ENCODE data around the gene TAS1R1. TPM values are rescaled to one million over a fixed set of nuclear protein-coding genes. Genes with fewer than 3 reads are reported as not detected.
A peak's percentile ranks its signal among the peaks of the same experiment; 100 is the strongest.

The TAS1R1 gene
- total and polyA plus RNA-seq, 9 of the 15 experiments (the other 6 are each of a cell fraction or from before 2014, with no cell fraction given) = 0.06 TPM; not detected in 8

- TF ChIP-seq SMAD1 (IDR thresholded peaks at IDR 0.05; ENCODE audit: low read depth, low read length, partially characterized antibody) (peak; percentile 54), KLF6 (CRISPR knock-in tag; IDR thresholded peaks at IDR 0.05; ENCODE audit: borderline replicate concordance) (no peak), RB1 (IDR thresholded peaks at IDR 0.05; ENCODE audit: low read depth) (peak; percentile 89), ERF (CRISPR knock-in tag; IDR thresholded peaks at IDR 0.05) (peak; percentile 34; the same call in 1 of the 2 replicates), HNRNPLL (IDR thresholded peaks at IDR 0.05; ENCODE audit: low read depth, low read length, poor library complexity, severe bottlenecking) (peak; percentile 59), RBFOX2 (IDR thresholded peaks at IDR 0.05; ENCODE audit: low read depth, low read length) (peak; percentile 93), ZNF232 (CRISPR knock-in tag; IDR thresholded peaks at IDR 0.05) (no peak), CREB1 (IDR thresholded peaks at IDR 0.05) (peak; percentile 52), CREB1 (CRISPR knock-in tag; IDR thresholded peaks at IDR 0.05) (peak; percentile 66; the same call in 1 of the 2 replicates), JUND (IDR thresholded peaks at IDR 0.05; ENCODE audit: borderline replicate concordance, low read depth, low read length) (peak; percentile 96), JUND (tag; IDR thresholded peaks at IDR 0.05; ENCODE audit: borderline replicate concordance, low read depth, low read length) (peak; percentile 84; the same call in 1 of the 3 replicates), MTA3 (IDR thresholded peaks at IDR 0.05; ENCODE audit: borderline replicate concordance) (peak; percentile 78; the same call in 1 of the 2 replicates), MEIS2 (IDR thresholded peaks at IDR 0.05; ENCODE audit: partially characterized antibody) (peak; percentile 52), DMBX1 (CRISPR knock-in tag; IDR thresholded peaks at IDR 0.05; ENCODE audit: borderline replicate concordance) (no peak; the same call in 1 of the 2 replicates), NCOA6 (IDR thresholded peaks at IDR 0.05) (no peak), SMAD4 (CRISPR knock-in tag; conservative IDR thresholded peaks at IDR 0.05) (peak; percentile 94), FIP1L1 (IDR thresholded peaks at IDR 0.05; ENCODE audit: low read depth, low read length, poor library complexity, severe bottlenecking) (peak; percentile 82), HDAC1 (IDR thresholded peaks at IDR 0.05) (peak in 1 of 2 experiments; percentile 8; a peak in 1 of 4 replicates), ZNF707 (CRISPR knock-in tag; conservative IDR thresholded peaks at IDR 0.05) (no peak), ESRRA (IDR thresholded peaks at IDR 0.05; ENCODE audit: borderline replicate concordance, low read depth) (no peak; the same call in 1 of the 2 replicates), ZFX (CRISPR knock-in tag; IDR thresholded peaks at IDR 0.05) (peak; percentile 71), ZNF584 (CRISPR knock-in tag; IDR thresholded peaks at IDR 0.05; ENCODE audit: low read depth) (0 out of 2 replicates have a peak, but pooled peaks have one; percentile 9), EGR1 (conservative IDR thresholded peaks at IDR 0.05) (peak; percentile 62), PREB (CRISPR knock-in tag; IDR thresholded peaks at IDR 0.05) (peak; percentile 14; the same call in 1 of the 2 replicates), ZBTB12 (CRISPR knock-in tag; IDR thresholded peaks at IDR 0.05) (peak; percentile 29; the same call in 1 of the 2 replicates), BCOR (IDR thresholded peaks at IDR 0.05) (peak; percentile 32; the same call in 1 of the 2 replicates), ZNF512 (tag; IDR thresholded peaks at IDR 0.05) (no peak)
Observed at GRCh38 chr1:6602669-6603237, 47.6 kb downstream of the TAS1R1 start, which contains the start of gene KLHL21 (continued).
